ENCODE data around the gene CORO2A. TPM values are rescaled to one million over a fixed set of nuclear protein-coding genes. Genes with fewer than 3 reads are reported as not detected.

Gene CORO2A
- total RNA-seq, 1 donor from 2014 or later, result 17.4 TPM

- no peaks in the 10 kb centered on the region for H3K4me1 ChIP-seq
- intact Hi-C loops (cut with DNase I), result no loop called here
- TF ChIP-seq POLR2A (IDR thresholded peaks at IDR 0.05), result no peak
- no peak for TF ChIP-seq POLR2AphosphoS5 (IDR thresholded peaks at IDR 0.05; ENCODE audit: insufficient read depth in 1 of 2, low read depth in 1 of 2)
- TF ChIP-seq CTCF (IDR thresholded peaks at IDR 0.05), result no peak
Measured at GRCh38 chr9:98230304-98230703, 37.9 kb upstream of the CORO2A start.

DNA sequence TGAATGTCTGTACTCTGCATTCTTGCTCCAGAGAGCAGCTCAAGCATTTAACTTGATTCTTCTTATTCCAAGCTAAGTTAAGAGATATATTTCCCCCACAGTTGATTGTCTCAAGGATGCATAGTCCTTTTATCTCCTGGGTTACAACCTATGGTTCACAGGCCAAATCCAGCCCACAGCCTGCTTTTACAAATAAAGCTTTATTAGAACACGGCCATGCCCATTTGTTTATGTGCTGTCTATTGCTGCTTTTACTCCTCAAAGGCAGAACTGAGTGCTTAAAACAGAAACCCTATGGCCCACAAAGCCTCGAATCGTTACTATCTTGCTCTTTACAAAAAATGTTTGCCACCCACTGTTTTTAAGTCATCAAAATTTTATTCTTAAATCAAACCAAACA, 37.2 kb upstream of the CORO2A start:
- peaks cover 0 to 48% of the 10 kb centered on the region in 2 donors for H3K36me3 ChIP-seq
- H3K27ac ChIP-seq, result no peak overlapping the region

More at GRCh38 chr9:98230304-98230703, 37.9 kb upstream of the CORO2A start:
- H3K27me3 ChIP-seq, result no peaks in the 10 kb centered on the region
- H3K27ac ChIP-seq, result no peak overlapping the region
- no peak overlapping the region for H3K4me3 ChIP-seq
- H3K36me3 ChIP-seq, result peaks cover 0 to 48% of the 10 kb centered on the region in 2 donors
- H3K9me3 ChIP-seq, result no peaks in the 10 kb centered on the region
- DNase-seq (ENCODE audit: extremely low spot score in 2 of 2), result no peak

DNA sequence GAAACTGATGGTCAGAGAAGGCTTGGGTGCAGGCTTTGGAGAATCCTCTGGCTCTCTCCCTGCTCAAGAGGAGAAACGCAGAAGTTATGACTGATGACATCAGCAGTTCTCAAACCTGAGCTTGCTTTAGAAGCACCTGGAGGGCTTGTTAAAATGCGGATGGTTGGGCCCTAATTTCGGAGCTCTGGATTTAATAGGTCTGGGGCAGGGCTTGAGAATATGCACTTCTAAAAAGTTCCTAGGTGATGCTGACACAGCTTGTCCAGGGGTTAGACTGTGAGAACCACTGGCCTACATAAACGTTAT, 36.6 kb upstream of the CORO2A start:
- no peak overlapping the region for H3K4me3 ChIP-seq
- no peak overlapping the region for H3K27ac ChIP-seq
- no peak for DNase-seq (ENCODE audit: extremely low spot score in 2 of 2)
- peaks cover 0 to 48% of the 10 kb centered on the region in 2 donors for H3K36me3 ChIP-seq
- no peaks in the 10 kb centered on the region for H3K4me1 ChIP-seq
- H3K9me3 ChIP-seq, result no peaks in the 10 kb centered on the region
- intact Hi-C loops (cut with DNase I), result no loop called here
- TF ChIP-seq CTCF (IDR thresholded peaks at IDR 0.05) (no peak), POLR2AphosphoS5 (IDR thresholded peaks at IDR 0.05; ENCODE audit: insufficient read depth in 1 of 2, low read depth in 1 of 2) (no peak), POLR2A (IDR thresholded peaks at IDR 0.05) (no peak)
- H3K27me3 ChIP-seq, result no peaks in the 10 kb centered on the region

More for the DNA sequence above, 37.2 kb upstream of the CORO2A start:
- DNase-seq (ENCODE audit: extremely low spot score in 2 of 2), result no peak
- intact Hi-C loops (cut with DNase I), result no loop called here
- Histone ChIP-seq H3K27me3 (no peaks in the 10 kb centered on the region), H3K4me3 (no peak overlapping the region), H3K9me3 (no peaks in the 10 kb centered on the region), H3K4me1 (no peaks in the 10 kb centered on the region)
- no peak for TF ChIP-seq CTCF (IDR thresholded peaks at IDR 0.05)

DNA sequence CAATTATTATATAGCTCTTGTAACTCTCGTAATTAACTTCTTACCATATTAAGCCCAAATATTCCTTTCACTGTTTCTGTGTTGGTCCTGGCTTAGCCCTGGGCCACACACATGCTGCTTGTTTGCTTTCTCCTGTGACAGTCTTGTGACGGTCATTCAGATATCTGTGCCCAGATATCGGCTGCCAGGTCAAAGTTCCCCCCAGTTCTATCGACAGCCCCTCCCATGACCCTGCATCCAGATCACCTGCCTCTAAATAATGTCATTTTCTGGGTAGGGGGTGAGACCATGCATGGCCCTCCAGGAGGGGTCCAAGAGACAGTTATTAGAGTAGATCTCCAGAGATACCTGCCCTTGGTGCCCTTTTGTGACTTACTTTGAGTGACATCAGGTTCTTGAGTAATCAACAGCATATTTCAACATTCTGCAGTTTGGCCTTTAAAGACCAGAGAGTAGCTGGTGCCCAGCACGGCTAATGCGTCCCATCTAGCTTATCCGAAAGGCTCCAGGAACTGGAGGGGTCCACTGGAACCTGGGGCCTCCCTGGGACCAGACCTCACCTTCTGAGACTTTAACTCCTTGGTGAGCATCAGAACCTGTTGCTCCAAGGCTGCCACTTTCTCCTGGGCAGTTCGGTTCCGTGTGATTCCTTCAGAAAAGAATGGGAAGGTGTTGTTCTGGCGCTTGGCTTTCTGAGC, 36.1 kb upstream of the CORO2A start:
- no peak for DNase-seq (ENCODE audit: extremely low spot score in 2 of 2)
- Histone ChIP-seq H3K27me3 (no peaks in the 10 kb centered on the region), H3K27ac (no peak overlapping the region), H3K9me3 (no peaks in the 10 kb centered on the region), H3K4me1 (peaks cover 2% of the 10 kb centered on the region), H3K36me3 (peaks cover 0 to 48% of the 10 kb centered on the region in 2 donors), H3K4me3 (no peak overlapping the region)
- TF ChIP-seq POLR2AphosphoS5 (IDR thresholded peaks at IDR 0.05; ENCODE audit: insufficient read depth in 1 of 2, low read depth in 1 of 2), result no peak
- no peak for TF ChIP-seq CTCF (IDR thresholded peaks at IDR 0.05)
- no peak for TF ChIP-seq POLR2A (IDR thresholded peaks at IDR 0.05)
- intact Hi-C loops (cut with DNase I), result no loop called here

DNA sequence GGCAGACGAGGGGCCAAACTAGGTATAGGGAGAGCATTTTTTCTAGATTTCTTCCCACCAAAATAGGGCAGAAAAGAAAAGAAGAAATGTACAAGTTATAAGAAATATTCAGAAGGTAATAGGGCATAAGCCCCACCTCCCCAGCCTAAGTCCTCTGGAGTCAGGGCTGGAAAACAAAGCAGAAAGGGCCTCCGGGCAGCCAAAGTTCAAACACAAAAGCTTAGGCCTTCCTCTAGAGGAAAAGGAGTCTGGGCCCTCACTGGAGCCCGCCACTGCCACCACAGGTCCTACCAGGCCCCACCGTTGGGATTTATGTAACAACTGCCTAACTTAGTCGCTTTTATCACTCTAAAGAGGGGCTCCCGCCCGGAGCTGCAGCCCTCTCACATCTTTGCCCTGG, 35.4 kb upstream of the CORO2A start:
- Histone ChIP-seq H3K36me3 (peaks cover 0 to 44% of the 10 kb centered on the region in 2 donors), H3K9me3 (no peaks in the 10 kb centered on the region), H3K4me1 (peaks cover 9% of the 10 kb centered on the region), H3K4me3 (no peak overlapping the region), H3K27ac (no peak overlapping the region), H3K27me3 (no peaks in the 10 kb centered on the region)
- no peak for DNase-seq (ENCODE audit: extremely low spot score in 2 of 2)
- no peak for TF ChIP-seq CTCF (IDR thresholded peaks at IDR 0.05)
- no peak for TF ChIP-seq POLR2AphosphoS5 (IDR thresholded peaks at IDR 0.05; ENCODE audit: insufficient read depth in 1 of 2, low read depth in 1 of 2)
- TF ChIP-seq POLR2A (IDR thresholded peaks at IDR 0.05), result no peak
- intact Hi-C loops (cut with DNase I), result no loop called here

All from vagina (tissue), 2 donors.